Measurements from ENCODE around the gene NFIA.

Gene NFIA

GRCh38 chr1:61368366-61368765, 286.0 kb downstream of the NFIA start:
- Histone ChIP-seq H3K27me3 (ENCODE audit: control insufficient read depth in 1 of 2, insufficient read depth in 2 of 2, low read length in 2 of 2) (no peaks in the 10 kb centered on the region), H3K4me3 (ENCODE audit: low read depth in 1 of 2, low read length in 2 of 2) (no peak overlapping the region), H3K9me3 (ENCODE audit: low read length) (no peaks in the 10 kb centered on the region), H3K9ac (ENCODE audit: low read length) (no peak overlapping the region), H3K4me1 (ENCODE audit: insufficient read depth, low read length) (no peaks in the 10 kb centered on the region), H3K27ac (ENCODE audit: low read depth, low read length) (no peak overlapping the region), H3K36me3 (ENCODE audit: insufficient read depth, low read length) (no peaks in the 10 kb centered on the region)

DNA sequence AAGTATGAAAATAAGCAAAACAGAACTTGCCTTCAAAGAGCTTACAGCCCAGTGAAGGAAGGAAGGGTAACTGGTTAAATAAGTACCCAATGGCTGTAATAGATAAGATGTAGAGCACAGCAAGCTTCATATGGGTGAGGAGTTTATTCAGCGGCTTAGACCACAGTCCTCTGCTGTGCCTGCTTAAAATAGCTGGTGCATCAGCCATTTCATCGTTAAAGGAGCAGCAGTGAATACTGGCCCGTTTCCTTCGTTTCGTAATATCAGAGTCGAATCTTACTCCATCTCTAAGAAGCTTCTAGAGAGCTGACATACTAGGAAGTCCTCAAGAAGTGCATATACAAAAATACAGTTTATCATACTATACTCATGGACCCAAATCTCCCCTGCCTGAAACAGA, 286.5 kb downstream of the NFIA start:
- Histone ChIP-seq H3K27ac (ENCODE audit: low read depth, low read length) (no peak overlapping the region), H3K9me3 (ENCODE audit: low read length) (no peaks in the 10 kb centered on the region), H3K4me3 (ENCODE audit: low read depth in 1 of 2, low read length in 2 of 2) (no peak overlapping the region), H3K4me1 (ENCODE audit: insufficient read depth, low read length) (no peaks in the 10 kb centered on the region), H3K27me3 (ENCODE audit: control insufficient read depth in 1 of 2, insufficient read depth in 2 of 2, low read length in 2 of 2) (no peaks in the 10 kb centered on the region), H3K9ac (ENCODE audit: low read length) (no peak overlapping the region), H3K36me3 (ENCODE audit: insufficient read depth, low read length) (no peaks in the 10 kb centered on the region)

DNA sequence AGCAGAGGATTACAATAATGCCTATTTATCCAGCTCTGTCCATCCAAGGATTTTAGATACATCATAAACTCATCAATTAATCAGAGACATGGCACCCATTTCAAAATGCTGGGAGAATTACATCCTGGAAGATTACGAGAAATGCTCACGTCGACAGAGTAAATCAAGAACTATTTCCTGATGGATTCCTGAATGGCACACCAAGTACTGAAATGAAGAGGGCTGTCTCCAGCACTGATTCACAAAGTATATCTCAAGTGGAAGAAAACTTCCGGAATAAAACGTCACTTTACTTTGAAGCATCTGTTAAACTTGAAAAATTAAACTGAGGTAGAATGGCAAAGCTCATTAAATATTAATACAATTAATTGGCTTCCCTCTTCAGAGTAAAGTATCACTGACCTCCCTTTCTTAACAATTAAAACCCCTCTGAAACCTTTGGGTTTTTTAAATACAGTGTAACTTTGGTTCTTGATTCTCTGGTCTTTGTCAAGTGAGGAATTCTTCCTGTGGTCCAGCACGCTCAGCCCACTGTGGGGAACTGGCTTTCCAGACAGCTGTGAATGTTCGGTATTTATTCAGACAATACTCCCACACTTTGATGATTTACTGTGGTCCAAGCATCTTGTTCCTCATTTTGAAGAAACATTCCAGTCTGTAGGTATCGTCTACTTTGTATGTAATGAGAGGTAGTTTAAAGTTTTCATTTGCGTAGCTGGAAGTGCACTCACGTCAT, 288.0 kb downstream of the NFIA start:
- Histone ChIP-seq H3K4me3 (ENCODE audit: low read depth in 1 of 2, low read length in 2 of 2) (no peak overlapping the region), H3K27ac (ENCODE audit: low read depth, low read length) (no peak overlapping the region), H3K9me3 (ENCODE audit: low read length) (no peaks in the 10 kb centered on the region), H3K9ac (ENCODE audit: low read length) (no peak overlapping the region), H3K4me1 (ENCODE audit: insufficient read depth, low read length) (no peaks in the 10 kb centered on the region), H3K36me3 (ENCODE audit: insufficient read depth, low read length) (no peaks in the 10 kb centered on the region), H3K27me3 (ENCODE audit: control insufficient read depth in 1 of 2, insufficient read depth in 2 of 2, low read length in 2 of 2) (no peaks in the 10 kb centered on the region)

DNA sequence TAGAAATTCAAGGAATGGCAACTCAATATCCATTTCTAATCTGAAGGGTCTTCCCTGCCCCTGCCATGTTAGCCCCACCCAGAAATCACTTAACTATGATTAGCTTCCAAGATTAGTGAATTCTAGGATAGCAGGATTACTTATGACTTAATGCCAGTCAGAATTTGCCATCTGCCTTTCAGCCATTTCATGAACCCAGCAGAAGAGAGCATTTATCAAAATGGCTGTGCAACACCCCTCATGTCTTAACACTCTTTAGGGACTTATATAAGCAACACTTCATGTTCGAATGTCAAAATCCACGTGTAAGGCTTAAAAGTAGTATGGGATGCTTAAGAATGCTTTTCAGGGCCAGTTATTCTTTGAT, 288.5 kb downstream of the NFIA start:
- H3K27ac ChIP-seq (ENCODE audit: low read depth, low read length): no peak overlapping the region
- H3K36me3 ChIP-seq (ENCODE audit: insufficient read depth, low read length): no peaks in the 10 kb centered on the region
- H3K4me1 ChIP-seq (ENCODE audit: insufficient read depth, low read length): no peaks in the 10 kb centered on the region
- H3K9me3 ChIP-seq (ENCODE audit: low read length): no peaks in the 10 kb centered on the region
- no peaks in the 10 kb centered on the region for H3K27me3 ChIP-seq (ENCODE audit: control insufficient read depth in 1 of 2, insufficient read depth in 2 of 2, low read length in 2 of 2)
- H3K9ac ChIP-seq (ENCODE audit: low read length): no peak overlapping the region
- no peak overlapping the region for H3K4me3 ChIP-seq (ENCODE audit: low read depth in 1 of 2, low read length in 2 of 2)

DNA sequence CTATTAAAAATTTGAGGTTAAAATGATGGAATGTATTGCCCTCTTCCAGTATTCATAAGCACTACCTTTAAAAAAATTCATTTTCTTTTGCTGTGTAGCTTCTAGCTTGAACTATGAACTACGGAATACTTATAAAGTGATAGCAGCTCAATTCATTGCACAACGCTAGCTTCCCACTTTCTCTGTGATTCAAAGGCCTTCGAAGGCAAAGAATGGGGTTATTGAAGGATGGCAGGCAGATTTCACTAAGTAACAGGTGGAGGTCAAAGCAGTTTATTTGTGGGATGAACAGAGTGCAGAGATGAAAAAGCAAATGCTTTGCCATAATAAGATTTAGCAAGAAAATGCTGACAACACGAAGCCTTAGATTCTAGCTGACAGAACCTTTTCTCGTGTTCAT, 290.6 kb downstream of the NFIA start:
- no peaks in the 10 kb centered on the region for H3K36me3 ChIP-seq (ENCODE audit: insufficient read depth, low read length)
- H3K9ac ChIP-seq (ENCODE audit: low read length): no peak overlapping the region
- no peaks in the 10 kb centered on the region for H3K9me3 ChIP-seq (ENCODE audit: low read length)
- H3K4me1 ChIP-seq (ENCODE audit: insufficient read depth, low read length): peaks cover 9% of the 10 kb centered on the region
- no peaks in the 10 kb centered on the region for H3K27me3 ChIP-seq (ENCODE audit: control insufficient read depth in 1 of 2, insufficient read depth in 2 of 2, low read length in 2 of 2)
- H3K4me3 ChIP-seq (ENCODE audit: low read depth in 1 of 2, low read length in 2 of 2): no peak overlapping the region
- H3K27ac ChIP-seq (ENCODE audit: low read depth, low read length): no peak overlapping the region

DNA sequence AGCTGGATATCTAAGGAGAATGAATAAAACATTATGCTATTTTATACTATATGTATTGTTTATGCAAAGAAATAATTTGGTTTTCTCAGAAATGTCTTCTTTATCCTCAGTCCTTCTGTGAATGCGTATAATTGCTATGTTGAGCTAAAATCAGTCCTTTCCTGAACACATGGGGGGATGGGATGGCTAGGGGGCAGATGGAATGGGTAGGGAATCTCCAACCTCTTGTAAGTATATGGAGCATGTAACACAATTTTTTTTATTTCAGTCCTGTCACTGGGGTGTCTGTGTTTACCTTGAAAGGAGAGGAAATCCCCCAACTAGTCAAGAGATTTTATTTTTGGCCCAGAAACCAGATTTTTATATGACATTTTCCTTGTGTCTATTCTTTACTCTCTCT, 291.8 kb downstream of the NFIA start:
- H3K27ac ChIP-seq (ENCODE audit: low read depth, low read length): no peak overlapping the region
- H3K4me1 ChIP-seq (ENCODE audit: insufficient read depth, low read length): peaks cover 12% of the 10 kb centered on the region
- no peak overlapping the region for H3K9ac ChIP-seq (ENCODE audit: low read length)
- H3K36me3 ChIP-seq (ENCODE audit: insufficient read depth, low read length): no peaks in the 10 kb centered on the region
- H3K9me3 ChIP-seq (ENCODE audit: low read length): no peaks in the 10 kb centered on the region
- H3K27me3 ChIP-seq (ENCODE audit: control insufficient read depth in 1 of 2, insufficient read depth in 2 of 2, low read length in 2 of 2): no peaks in the 10 kb centered on the region
- H3K4me3 ChIP-seq (ENCODE audit: low read depth in 1 of 2, low read length in 2 of 2): no peak overlapping the region

- Histone ChIP-seq H3K27me3 (ENCODE audit: control insufficient read depth in 1 of 2, insufficient read depth in 2 of 2, low read length in 2 of 2) (no peaks in the 10 kb centered on the region), H3K4me1 (ENCODE audit: insufficient read depth, low read length) (peaks cover 12% of the 10 kb centered on the region), H3K27ac (ENCODE audit: low read depth, low read length) (no peak overlapping the region), H3K9me3 (ENCODE audit: low read length) (no peaks in the 10 kb centered on the region), H3K4me3 (ENCODE audit: low read depth in 1 of 2, low read length in 2 of 2) (no peak overlapping the region), H3K9ac (ENCODE audit: low read length) (no peak overlapping the region), H3K36me3 (ENCODE audit: insufficient read depth, low read length) (no peaks in the 10 kb centered on the region)
Measured at GRCh38 chr1:61375082-61375880, 292.9 kb downstream of the NFIA start.

DNA sequence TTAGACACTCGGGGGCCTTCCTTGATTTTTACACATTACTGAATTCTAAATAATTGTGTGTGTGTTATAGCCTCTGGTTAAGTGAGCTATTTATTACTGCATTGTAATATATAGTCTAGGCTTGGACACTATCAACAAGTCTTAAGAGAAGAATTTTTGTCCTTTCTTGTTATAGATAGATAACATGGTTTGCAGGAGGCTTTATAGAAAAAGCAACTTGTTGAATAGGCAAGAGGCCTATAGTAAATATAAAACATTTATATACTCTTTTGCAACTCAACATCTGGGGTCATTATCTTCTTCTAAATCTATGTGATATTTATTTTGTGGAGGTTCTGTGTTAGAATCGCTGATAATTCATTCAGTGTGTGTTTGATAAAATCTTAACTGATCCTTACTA, 293.8 kb downstream of the NFIA start:
- H3K9me3 ChIP-seq (ENCODE audit: low read length): no peaks in the 10 kb centered on the region
- H3K9ac ChIP-seq (ENCODE audit: low read length): no peak overlapping the region
- H3K27me3 ChIP-seq (ENCODE audit: control insufficient read depth in 1 of 2, insufficient read depth in 2 of 2, low read length in 2 of 2): no peaks in the 10 kb centered on the region
- H3K4me3 ChIP-seq (ENCODE audit: low read depth in 1 of 2, low read length in 2 of 2): no peak overlapping the region
- H3K4me1 ChIP-seq (ENCODE audit: insufficient read depth, low read length): peaks cover 12% of the 10 kb centered on the region
- no peak overlapping the region for H3K27ac ChIP-seq (ENCODE audit: low read depth, low read length)
- H3K36me3 ChIP-seq (ENCODE audit: insufficient read depth, low read length): no peaks in the 10 kb centered on the region

DNA sequence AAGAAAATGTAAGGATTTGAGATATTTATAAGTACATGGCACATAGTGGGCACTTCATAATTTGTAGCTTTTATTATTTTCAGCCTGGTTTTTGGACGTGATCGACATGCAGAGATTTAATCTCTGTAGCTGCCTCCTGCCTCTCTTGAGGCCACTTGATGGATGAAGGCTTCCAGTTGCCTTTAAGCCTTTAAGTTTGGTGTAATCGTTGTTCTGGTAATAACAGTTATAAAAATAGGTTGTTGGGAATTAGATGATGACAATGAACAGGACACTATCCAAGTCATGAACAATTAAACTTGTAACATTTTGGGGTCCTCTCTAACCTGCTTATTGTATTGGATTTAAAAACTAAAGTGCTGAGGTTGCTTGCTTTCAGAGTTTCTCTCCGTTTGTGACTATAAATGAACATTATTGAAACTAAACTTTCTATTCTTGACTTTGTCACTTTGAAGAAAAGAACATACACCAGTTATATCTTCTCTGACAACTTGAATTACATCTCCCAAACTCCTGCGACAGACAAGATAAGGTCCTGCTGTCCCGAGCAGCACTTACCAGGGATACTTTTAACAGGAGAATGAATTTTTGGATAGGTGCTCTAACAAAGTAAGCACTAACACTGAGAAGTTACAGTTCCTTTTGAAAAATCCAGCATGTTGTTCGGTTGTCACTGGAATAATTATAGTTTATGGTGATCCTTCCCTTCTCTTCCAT, 295.0 kb downstream of the NFIA start:
- no peak overlapping the region for H3K27ac ChIP-seq (ENCODE audit: low read depth, low read length)
- no peaks in the 10 kb centered on the region for H3K27me3 ChIP-seq (ENCODE audit: control insufficient read depth in 1 of 2, insufficient read depth in 2 of 2, low read length in 2 of 2)
- peaks cover 12% of the 10 kb centered on the region for H3K4me1 ChIP-seq (ENCODE audit: insufficient read depth, low read length)
- no peak overlapping the region for H3K4me3 ChIP-seq (ENCODE audit: low read depth in 1 of 2, low read length in 2 of 2)
- H3K9ac ChIP-seq (ENCODE audit: low read length): no peak overlapping the region
- H3K36me3 ChIP-seq (ENCODE audit: insufficient read depth, low read length): no peaks in the 10 kb centered on the region
- no peaks in the 10 kb centered on the region for H3K9me3 ChIP-seq (ENCODE audit: low read length)

DNA sequence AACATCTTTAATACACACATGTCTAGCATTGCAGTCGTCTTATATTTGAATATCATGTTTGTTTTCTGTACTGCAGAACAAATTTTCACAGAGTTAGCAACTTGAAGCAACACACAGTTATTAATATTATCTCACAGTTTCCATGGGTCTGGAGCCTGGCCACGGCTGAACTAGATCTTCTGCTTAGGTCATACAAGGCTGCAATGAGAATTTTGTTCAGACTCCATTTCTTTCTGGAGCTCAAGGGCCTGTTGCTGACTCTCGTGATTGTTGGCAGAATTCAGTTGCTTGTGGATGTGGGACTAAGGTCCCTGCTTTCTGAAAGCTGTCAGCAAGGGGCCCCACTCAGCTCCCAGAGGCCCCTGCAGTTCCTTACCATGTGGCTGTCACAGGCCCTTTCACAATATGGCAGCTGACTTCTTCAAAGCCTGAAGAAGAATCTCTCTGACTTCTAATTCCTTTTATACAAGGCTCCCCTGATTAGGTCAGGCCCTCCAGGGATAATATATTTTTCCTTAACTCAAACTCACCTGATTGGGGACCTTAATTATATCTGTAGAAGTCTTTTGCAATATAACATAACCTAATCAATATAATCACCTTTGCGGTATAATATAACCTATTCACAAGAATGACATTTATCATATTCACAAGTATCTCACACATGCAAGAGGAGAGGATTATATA, 296.3 kb downstream of the NFIA start:
- Histone ChIP-seq H3K27ac (ENCODE audit: low read depth, low read length) (no peak overlapping the region), H3K9me3 (ENCODE audit: low read length) (no peaks in the 10 kb centered on the region), H3K36me3 (ENCODE audit: insufficient read depth, low read length) (peaks cover 9% of the 10 kb centered on the region), H3K27me3 (ENCODE audit: control insufficient read depth in 1 of 2, insufficient read depth in 2 of 2, low read length in 2 of 2) (no peaks in the 10 kb centered on the region), H3K9ac (ENCODE audit: low read length) (no peak overlapping the region), H3K4me1 (ENCODE audit: insufficient read depth, low read length) (peaks cover 12% of the 10 kb centered on the region), H3K4me3 (ENCODE audit: low read depth in 1 of 2, low read length in 2 of 2) (no peak overlapping the region)

DNA sequence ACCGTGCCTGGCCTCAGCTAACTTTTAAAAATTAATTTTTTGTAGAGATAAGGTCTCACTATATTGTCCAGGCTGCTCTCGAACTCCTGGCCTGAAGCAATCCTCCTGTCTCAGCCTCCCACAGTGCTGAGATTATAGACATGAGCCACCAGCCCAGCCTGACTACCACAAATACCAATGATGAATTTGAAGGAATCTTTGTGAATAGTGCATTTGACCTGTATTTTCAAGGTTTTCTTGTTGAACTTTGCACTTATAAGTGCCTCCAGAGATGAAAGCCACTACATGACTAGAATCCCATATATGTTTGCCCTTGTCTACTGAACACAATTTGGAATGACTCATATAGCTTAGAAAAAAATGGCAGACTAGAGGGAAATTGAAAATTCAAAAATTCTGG, 297.3 kb downstream of the NFIA start:
- Histone ChIP-seq H3K9ac (ENCODE audit: low read length) (no peak overlapping the region), H3K27ac (ENCODE audit: low read depth, low read length) (no peak overlapping the region), H3K4me1 (ENCODE audit: insufficient read depth, low read length) (peaks cover 12% of the 10 kb centered on the region), H3K4me3 (ENCODE audit: low read depth in 1 of 2, low read length in 2 of 2) (no peak overlapping the region), H3K9me3 (ENCODE audit: low read length) (no peaks in the 10 kb centered on the region), H3K36me3 (ENCODE audit: insufficient read depth, low read length) (peaks cover 10% of the 10 kb centered on the region), H3K27me3 (ENCODE audit: control insufficient read depth in 1 of 2, insufficient read depth in 2 of 2, low read length in 2 of 2) (no peaks in the 10 kb centered on the region)

Measured in muscle layer of colon (tissue), 2 donors.